ENCODE measurements around the gene RBM4. TPM values are rescaled to one million over a fixed set of nuclear protein-coding genes. Genes with fewer than 3 reads are reported as not detected.

RBM4 gene
- total RNA-seq, 1 experiment from 2014 or later = 272 TPM

DNA sequence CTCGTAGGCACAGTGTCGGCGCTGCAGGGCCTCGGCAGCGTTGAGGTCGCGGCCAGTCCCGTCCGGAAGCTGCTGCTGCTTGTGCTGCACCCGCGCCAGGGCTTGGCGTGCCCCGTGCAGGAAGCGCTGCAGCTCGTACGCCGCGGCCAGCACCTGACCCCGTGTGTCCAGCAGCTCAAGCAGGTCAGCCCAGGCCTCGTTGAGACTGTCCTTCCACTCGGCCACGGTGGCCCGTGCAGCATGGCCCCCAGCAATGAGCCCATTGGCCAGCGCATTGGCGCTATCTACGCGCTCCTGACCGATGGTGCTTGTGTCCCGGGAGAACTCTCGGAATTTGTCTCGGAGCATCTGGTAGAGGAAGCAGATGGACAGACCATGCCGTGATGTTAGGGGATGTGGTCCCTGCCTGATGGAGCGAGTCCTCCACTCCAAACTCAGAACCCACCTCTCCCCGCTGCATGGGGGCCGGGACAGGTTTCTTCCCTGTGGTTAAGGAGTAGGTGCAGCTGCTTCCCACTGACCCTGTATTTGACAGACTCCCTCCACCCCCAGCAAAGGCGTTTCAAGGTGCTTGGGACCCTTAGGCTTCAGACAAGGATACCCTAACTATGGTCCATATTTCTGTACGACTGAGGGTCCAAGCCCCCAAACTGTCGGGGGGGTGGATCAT lies 52.9 kb downstream of the RBM4 start:
- TF ChIP-seq CTCF (conservative IDR thresholded peaks at IDR 0.05) = no peak
- Histone ChIP-seq H3K79me1 (ENCODE audit: insufficient read depth, low read depth, low read length, poor library complexity, severe bottlenecking) (no peaks in the 10 kb centered on the region), H3K9ac (ENCODE audit: extremely low read depth, insufficient read length, low read length) (no peak overlapping the region), H3T11ph (ENCODE audit: low read length) (no peak overlapping the region), H3K23ac (ENCODE audit: insufficient read length, low read depth, low read length) (no peak overlapping the region), H4K91ac (ENCODE audit: insufficient read length, low read depth, low read length) (no peak overlapping the region), H3K4me1 (ENCODE audit: insufficient read depth, low read length) (no peaks in the 10 kb centered on the region), H2BK20ac (ENCODE audit: low read depth, low read length, poor library complexity, severe bottlenecking) (no peak overlapping the region), H3K18ac (ENCODE audit: insufficient read length, low read depth, low read length) (no peak overlapping the region), H4K5ac (ENCODE audit: insufficient read length, low read depth, low read length) (no peak overlapping the region), H3K4ac (ENCODE audit: low read depth, low read length) (no peak overlapping the region), H3K27ac (ENCODE audit: insufficient read length, low read depth, low read length) (no peak overlapping the region), H3K56ac (ENCODE audit: insufficient read length, low read depth, low read length) (no peak overlapping the region), H2BK5ac (ENCODE audit: insufficient read length, low read length) (no peak overlapping the region), H3K27me3 (ENCODE audit: insufficient read depth, low read length) (no peaks in the 10 kb centered on the region), H2AFZ (ENCODE audit: low read length) (no peak overlapping the region), H2BK120ac (ENCODE audit: low read depth, low read length, poor library complexity, severe bottlenecking) (no peak overlapping the region), H2BK15ac (ENCODE audit: low read depth, low read length) (no peak overlapping the region), H2AK5ac (ENCODE audit: insufficient read length, low read length) (no peak overlapping the region), H3K9me3 (ENCODE audit: control insufficient read depth, low read depth, low read length) (no peaks in the 10 kb centered on the region), H4K8ac (replicated peaks; ENCODE audit: insufficient read length, low read depth, low read length) (no peak overlapping the region), H3K79me2 (ENCODE audit: insufficient read depth, low read length) (no peaks in the 10 kb centered on the region), H3K4me2 (ENCODE audit: insufficient read depth, insufficient read length, low read length) (no peak overlapping the region), H2BK12ac (ENCODE audit: insufficient read length, low read depth, low read length) (no peak overlapping the region), H3K23me2 (ENCODE audit: insufficient read length, low read depth, low read length, poor library complexity, severe bottlenecking) (no peaks in the 10 kb centered on the region), H3K14ac (ENCODE audit: insufficient read depth, low read length) (no peak overlapping the region), H4K20me1 (ENCODE audit: control insufficient read depth, insufficient read depth, insufficient read length) (no peaks in the 10 kb centered on the region)
- no CpG with 5 or more reads among the region's 38 CpGs for WGBS (ENCODE audit: extremely low coverage, insufficient read length, low lambda C conversion rate)
- Mint-ChIP-seq H3K4me1 (peaks cover 5 to 8% of the 10 kb centered on the region in 2 experiments; a peak in 1 of 4 replicates), H3K36me3 (ENCODE audit: insufficient read depth in 1 of 3, low read depth in 3 of 3) (peaks cover 14 to 92% (median 91%) of the 10 kb centered on the region in 3 experiments), H3K4me3 (no peak overlapping the region), H3K27ac (peak overlapping the region in 2 of 3 experiments; percentile 25 to 33; a peak in 2 of 7 replicates), H3K9me3 (no peaks in the 10 kb centered on the region; a peak in 1 of 5 replicates), H3K27me3 (ENCODE audit: low read depth) (no peaks in the 10 kb centered on the region)
- no peak for DNase-seq
